Activated B cell treated with CpG ODN at 0.5 μM for 24 hours (primary cell): ENCODE data around the gene PLPP7. TPM values are rescaled to one million over a fixed set of nuclear protein-coding genes. Genes with fewer than 3 reads are reported as not detected.
A peak's percentile ranks its signal among the peaks of the same experiment; 100 is the strongest.

Experiments used
- ATAC-seq: fragments of 200-7000 bp; cut with Tn5 transposase; one replicate; pipeline ENCODE4 v1.10.0; 2021; ENCODE audit warnings: low read depth, mild to moderate bottlenecking, moderate library complexity
- CTCF ChIA-PET: fragments of 350-600 bp; sonication (Branson Sonifier 250); formaldehyde crosslinking; loops from one replicate; lab custom pipeline; 2021; ENCODE audit warnings: antibody characterized with exemption; lab: Charles Lee
- POLR2A ChIA-PET: fragments of 350-600 bp; sonication (Branson Sonifier 250); formaldehyde crosslinking; loops from one replicate; lab custom pipeline; 2021; ENCODE audit warnings: antibody characterized with exemption; lab: Charles Lee
- DNase-seq: peaks from one replicate; pipeline ENCODE4 v3.0.0; 2022
- H3K27ac Mint-ChIP-seq: one replicate; pipeline ENCODE4 v1.8.0; 2020; ENCODE audit warnings: mixed read lengths
- H3K27me3 Mint-ChIP-seq: one replicate; pipeline ENCODE4 v1.8.0; 2021; ENCODE audit warnings: mixed read lengths
- H3K36me3 Mint-ChIP-seq: one replicate; pipeline ENCODE4 v1.8.0; 2021; ENCODE audit warnings: low read depth, mixed read lengths
- H3K4me1 Mint-ChIP-seq: one replicate; pipeline ENCODE4 v1.8.0; 2021; ENCODE audit warnings: mixed read lengths
- H3K4me3 Mint-ChIP-seq: one replicate; pipeline ENCODE4 v1.8.0; 2020; ENCODE audit warnings: mild to moderate bottlenecking, mixed read lengths
- H3K9me3 Mint-ChIP-seq: one replicate; pipeline ENCODE4 v1.8.0; 2020; ENCODE audit warnings: mixed read lengths
- intact Hi-C: fragments of 100-400 bp; cut with micrococcal nuclease; formaldehyde crosslinking; loops from one replicate; pipeline ENCODE4 v1.15.1; 2024
- total RNA-seq: library from RNA; stranded (reverse); gene quantifications from 2 replicates; pipeline ENCODE4 v1.2.3, GENCODE V29; 2022
- TF ChIP-seq, protein P1 (sequence below): fragments of 200-600 bp; IDR thresholded peaks from one replicate; pipeline ENCODE4 v1.8.0; 2022; ENCODE audit warnings: antibody characterized with exemption, mild to moderate bottlenecking

PLPP7 gene
- total RNA-seq, 1 donor from 2014 or later = 0.53 TPM

- Mint-ChIP-seq H3K27ac (no peak overlapping the region), H3K9me3 (no peaks in the 10 kb centered on the region), H3K27me3 (peaks cover 12% of the 10 kb centered on the region), H3K36me3 (peaks cover 3% of the 10 kb centered on the region), H3K4me1 (peaks cover 22% of the 10 kb centered on the region), H3K4me3 (no peak overlapping the region)
- DNase-seq (no peak), ATAC-seq (no peak)
- ChIA-PET CTCF (no interaction called here), POLR2A (interaction anchor here (17.5 kb wide), 1 partner anchor 26 kb away, joined by 593 read pairs; no protein-coding TSS in a partner anchor)
- TF ChIP-seq, protein P1, sequence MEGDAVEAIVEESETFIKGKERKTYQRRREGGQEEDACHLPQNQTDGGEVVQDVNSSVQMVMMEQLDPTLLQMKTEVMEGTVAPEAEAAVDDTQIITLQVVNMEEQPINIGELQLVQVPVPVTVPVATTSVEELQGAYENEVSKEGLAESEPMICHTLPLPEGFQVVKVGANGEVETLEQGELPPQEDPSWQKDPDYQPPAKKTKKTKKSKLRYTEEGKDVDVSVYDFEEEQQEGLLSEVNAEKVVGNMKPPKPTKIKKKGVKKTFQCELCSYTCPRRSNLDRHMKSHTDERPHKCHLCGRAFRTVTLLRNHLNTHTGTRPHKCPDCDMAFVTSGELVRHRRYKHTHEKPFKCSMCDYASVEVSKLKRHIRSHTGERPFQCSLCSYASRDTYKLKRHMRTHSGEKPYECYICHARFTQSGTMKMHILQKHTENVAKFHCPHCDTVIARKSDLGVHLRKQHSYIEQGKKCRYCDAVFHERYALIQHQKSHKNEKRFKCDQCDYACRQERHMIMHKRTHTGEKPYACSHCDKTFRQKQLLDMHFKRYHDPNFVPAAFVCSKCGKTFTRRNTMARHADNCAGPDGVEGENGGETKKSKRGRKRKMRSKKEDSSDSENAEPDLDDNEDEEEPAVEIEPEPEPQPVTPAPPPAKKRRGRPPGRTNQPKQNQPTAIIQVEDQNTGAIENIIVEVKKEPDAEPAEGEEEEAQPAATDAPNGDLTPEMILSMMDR = no peak
- intact Hi-C loops = no loop called here
Observed at GRCh38 chr9:131281119-131281965, 8.2 kb upstream of the PLPP7 start.

- Mint-ChIP-seq H3K27me3 (peaks cover 12% of the 10 kb centered on the region), H3K36me3 (peaks cover 1% of the 10 kb centered on the region), H3K27ac (no peak overlapping the region), H3K4me3 (peak overlapping the region; percentile 26), H3K9me3 (no peaks in the 10 kb centered on the region), H3K4me1 (peaks cover 22% of the 10 kb centered on the region)
- TF ChIP-seq, protein P1 = no peak
- intact Hi-C loops = no loop called here
- ChIA-PET POLR2A (interaction anchor here (17.5 kb wide), 1 partner anchor 27 kb away, joined by 593 read pairs; no protein-coding TSS in a partner anchor), CTCF (no interaction called here)
- DNase-seq (no peak), ATAC-seq (no peak)
Observed at GRCh38 chr9:131282175-131282574, 7.3 kb upstream of the PLPP7 start.

DNA sequence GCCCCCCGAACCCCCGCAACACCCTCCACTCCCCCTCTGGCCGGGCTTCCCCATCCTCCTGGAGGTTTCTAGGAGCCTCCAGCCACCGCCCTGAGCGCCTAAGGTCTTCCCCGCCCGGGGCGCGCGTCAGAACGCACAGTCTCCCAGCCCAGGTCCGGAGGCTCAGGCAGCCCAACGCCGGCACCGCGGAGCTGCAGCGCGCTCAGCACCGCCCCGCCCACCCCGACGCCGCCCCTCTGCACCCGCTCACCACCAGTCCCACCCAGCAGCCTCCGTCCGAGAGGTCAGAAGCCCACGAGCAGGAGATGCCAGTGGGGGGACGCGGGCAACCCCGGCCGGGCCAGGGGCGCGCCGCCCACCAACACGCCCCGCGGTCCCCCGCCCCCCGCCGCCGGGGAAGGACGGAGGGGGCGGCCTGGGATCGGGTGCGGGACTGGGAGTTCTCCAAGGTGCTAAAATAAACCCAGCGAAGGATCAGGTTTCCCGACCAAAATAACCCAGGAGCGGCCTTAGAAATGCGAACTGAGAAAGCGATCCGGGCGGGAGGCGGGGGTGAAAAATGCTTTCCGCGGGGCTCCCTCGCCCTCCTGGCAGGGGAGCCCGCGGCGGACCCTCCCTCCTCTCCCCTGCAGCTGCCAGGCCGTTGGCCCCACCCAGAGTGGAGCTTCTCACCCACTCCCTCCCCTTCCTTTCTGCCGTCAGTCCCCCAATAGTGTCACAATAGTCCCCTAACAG, 6.7 kb upstream of the PLPP7 start:
- POLR2A ChIA-PET = interaction anchor here (17.5 kb wide), 1 partner anchor 28 kb away, joined by 593 read pairs; no protein-coding TSS in a partner anchor
- Mint-ChIP-seq H3K9me3 (no peaks in the 10 kb centered on the region), H3K36me3 (peaks cover 1% of the 10 kb centered on the region), H3K27me3 (peaks cover 12% of the 10 kb centered on the region), H3K27ac (no peak overlapping the region), H3K4me3 (peak overlapping the region; percentile 38), H3K4me1 (peaks cover 22% of the 10 kb centered on the region)
- CTCF ChIA-PET = no interaction called here
- no peak for ATAC-seq
- DNase-seq = no peak
- TF ChIP-seq, protein P1 = no peak
- intact Hi-C loops = no loop called here

DNA sequence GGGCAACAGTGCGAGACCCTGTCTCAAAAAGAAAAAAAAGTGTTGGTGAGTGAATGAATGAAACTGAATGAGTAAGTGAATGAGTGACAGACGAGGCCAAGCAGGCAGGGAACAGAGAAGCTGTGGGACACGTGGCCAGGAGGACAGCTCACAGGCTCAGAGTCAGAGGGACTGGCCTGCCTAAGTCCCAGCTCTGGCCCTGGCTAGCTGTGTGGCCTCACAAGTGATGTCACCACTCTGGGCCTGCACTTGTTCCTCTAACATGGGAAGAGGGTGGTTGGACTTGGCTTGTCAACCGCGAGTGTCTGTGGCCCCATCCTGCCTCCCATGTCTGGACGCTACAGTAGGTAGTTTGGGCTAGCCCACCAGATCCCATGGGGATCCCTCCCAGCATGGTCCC, 4.7 kb upstream of the PLPP7 start:
- ATAC-seq (no peak), DNase-seq (no peak)
- TF ChIP-seq, protein P1 = no peak
- Mint-ChIP-seq H3K4me1 (peaks cover 11% of the 10 kb centered on the region), H3K27me3 (peaks cover 12% of the 10 kb centered on the region), H3K36me3 (no peaks in the 10 kb centered on the region), H3K27ac (no peak overlapping the region), H3K9me3 (no peaks in the 10 kb centered on the region), H3K4me3 (no peak overlapping the region)
- POLR2A ChIA-PET = no interaction called here
- intact Hi-C loops = no loop called here
- CTCF ChIA-PET = no interaction called here

- POLR2A ChIA-PET = interaction anchor here (0.6 kb wide), 1 partner anchor 11 kb away, joined by 3 read pairs; no protein-coding TSS in a partner anchor
Observed at GRCh38 chr9:131287359-131287758, 2.2 kb upstream of the PLPP7 start.

More at GRCh38 chr9:131287359-131287758, 2.2 kb upstream of the PLPP7 start:
- Mint-ChIP-seq H3K4me3 (no peak overlapping the region), H3K27me3 (peaks cover under 1% of the 10 kb centered on the region), H3K4me1 (peaks cover 2% of the 10 kb centered on the region), H3K9me3 (no peaks in the 10 kb centered on the region), H3K27ac (no peak overlapping the region), H3K36me3 (no peaks in the 10 kb centered on the region)
- DNase-seq (no peak), ATAC-seq (no peak)
- CTCF ChIA-PET = interaction anchor here (1.2 kb wide), 1 partner anchor 49 kb away, joined by 3 read pairs; no protein-coding TSS in a partner anchor
- TF ChIP-seq, protein P1 = no peak
- intact Hi-C loops = no loop called here
